ENCODE measurements around the gene EPHB2.

The EPHB2 gene

DNA sequence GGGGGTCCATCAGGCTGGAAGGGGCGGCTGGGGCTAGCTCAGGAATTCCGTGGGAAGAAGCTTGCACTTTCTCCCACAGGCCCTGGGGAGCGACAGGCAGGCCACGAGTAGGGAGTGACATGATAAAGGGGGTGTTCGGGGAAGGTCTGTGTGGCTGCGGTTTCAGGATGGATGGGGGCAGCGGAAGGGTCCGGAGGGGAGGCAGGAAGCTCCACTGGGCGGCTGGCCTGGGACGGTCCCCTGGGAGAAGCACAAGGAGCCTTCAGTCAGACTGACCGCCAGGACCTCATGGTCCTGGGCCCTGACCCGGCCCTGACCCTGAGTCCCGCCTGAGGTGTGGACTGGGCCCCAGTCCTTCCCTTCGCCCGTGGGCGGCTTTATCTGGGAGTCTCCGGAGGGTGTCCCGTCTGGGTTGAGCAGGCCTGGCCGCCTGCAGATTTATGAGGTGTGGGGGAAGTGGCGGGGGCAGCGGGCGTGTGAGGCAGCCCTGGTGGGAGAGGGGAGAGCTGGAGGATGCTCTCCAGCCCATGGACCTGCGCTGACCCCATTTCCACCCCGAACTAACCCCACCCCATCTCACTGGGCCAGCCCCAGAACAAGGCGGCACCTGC, 45.6 kb downstream of the EPHB2 start:
- Mint-ChIP-seq H3K27ac (no peak overlapping the region), H3K4me3 (no peak overlapping the region), H3K9me3 (no peaks in the 10 kb centered on the region), H3K36me3 (ENCODE audit: low read depth) (no peaks in the 10 kb centered on the region), H3K27me3 (ENCODE audit: low read depth) (no peaks in the 10 kb centered on the region), H3K4me1 (ENCODE audit: low read depth) (no peaks in the 10 kb centered on the region)
- no peak for DNase-seq (ENCODE audit: low spot score)

DNA sequence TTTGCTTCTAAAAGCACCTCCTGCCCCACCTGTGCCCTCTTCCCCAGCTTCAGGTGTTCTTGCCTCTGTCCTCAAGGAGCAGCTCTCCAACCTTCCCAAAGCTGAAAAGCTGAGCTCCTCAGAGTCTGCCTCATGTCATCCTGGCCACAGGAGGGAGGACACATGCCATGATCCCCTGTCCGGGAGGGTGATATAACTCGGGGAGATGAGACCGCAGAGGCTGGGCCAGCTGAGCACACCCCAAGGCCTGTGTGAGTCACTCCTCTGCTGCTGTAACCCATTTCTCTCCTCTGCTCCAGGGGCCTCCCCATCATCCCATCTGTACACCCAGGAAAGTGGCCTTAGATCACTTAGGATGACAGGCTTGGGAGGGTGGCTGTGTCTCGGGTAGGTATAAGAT, 49.8 kb downstream of the EPHB2 start:
- Mint-ChIP-seq H3K27me3 (ENCODE audit: low read depth) (no peaks in the 10 kb centered on the region), H3K9me3 (no peaks in the 10 kb centered on the region), H3K4me3 (no peak overlapping the region), H3K36me3 (ENCODE audit: low read depth) (no peaks in the 10 kb centered on the region), H3K27ac (no peak overlapping the region), H3K4me1 (ENCODE audit: low read depth) (no peaks in the 10 kb centered on the region)
- DNase-seq (ENCODE audit: low spot score): no peak

DNA sequence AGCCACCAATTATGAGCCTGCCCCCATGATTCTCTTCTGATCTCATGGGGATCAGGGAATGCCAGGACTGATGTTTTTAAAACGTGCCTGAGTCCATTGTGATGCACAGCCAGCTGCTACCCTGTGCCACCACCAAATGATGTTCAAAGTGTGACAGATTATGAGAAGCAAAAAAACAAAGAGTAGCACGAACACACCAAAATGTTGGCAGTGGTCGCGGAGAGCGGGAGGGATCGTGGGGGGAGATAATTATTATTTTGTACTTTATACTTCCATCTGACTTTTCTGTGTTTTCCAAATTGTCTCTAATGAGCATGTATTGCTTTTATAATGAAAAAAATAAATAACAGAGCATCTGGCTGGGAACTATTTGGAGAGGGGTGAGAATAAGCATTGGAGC, 50.5 kb downstream of the EPHB2 start:
- Mint-ChIP-seq H3K4me1 (ENCODE audit: low read depth) (no peaks in the 10 kb centered on the region), H3K4me3 (no peak overlapping the region), H3K36me3 (ENCODE audit: low read depth) (no peaks in the 10 kb centered on the region), H3K9me3 (no peaks in the 10 kb centered on the region), H3K27me3 (ENCODE audit: low read depth) (no peaks in the 10 kb centered on the region), H3K27ac (no peak overlapping the region)
- DNase-seq (ENCODE audit: low spot score): no peak

DNA sequence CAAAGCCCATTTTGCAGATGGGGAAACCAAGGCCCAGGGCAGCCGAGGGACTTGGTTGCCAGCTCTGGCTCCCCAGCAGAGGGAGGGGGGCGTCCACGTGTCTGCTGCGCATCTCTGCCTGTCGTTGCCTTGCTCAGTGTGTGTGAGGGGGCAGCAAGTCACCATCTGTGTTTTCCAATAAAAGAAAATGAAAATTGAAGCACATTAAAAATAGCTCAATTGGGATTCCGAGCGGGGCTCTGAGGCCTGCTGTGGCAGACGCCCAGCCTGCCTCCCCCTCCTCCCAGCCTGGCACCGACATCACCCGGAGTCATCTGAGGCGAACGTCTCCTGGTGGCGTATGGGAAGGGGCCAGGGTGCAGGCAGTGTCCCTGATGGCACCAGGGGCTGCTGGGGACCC, 51.2 kb downstream of the EPHB2 start:
- no peaks in the 10 kb centered on the region for H3K9me3 Mint-ChIP-seq
- H3K27me3 Mint-ChIP-seq (ENCODE audit: low read depth): no peaks in the 10 kb centered on the region
- no peaks in the 10 kb centered on the region for H3K36me3 Mint-ChIP-seq (ENCODE audit: low read depth)
- H3K27ac Mint-ChIP-seq: no peak overlapping the region
- no peak for DNase-seq (ENCODE audit: low spot score)
- H3K4me1 Mint-ChIP-seq (ENCODE audit: low read depth): no peaks in the 10 kb centered on the region
- no peak overlapping the region for H3K4me3 Mint-ChIP-seq

DNA sequence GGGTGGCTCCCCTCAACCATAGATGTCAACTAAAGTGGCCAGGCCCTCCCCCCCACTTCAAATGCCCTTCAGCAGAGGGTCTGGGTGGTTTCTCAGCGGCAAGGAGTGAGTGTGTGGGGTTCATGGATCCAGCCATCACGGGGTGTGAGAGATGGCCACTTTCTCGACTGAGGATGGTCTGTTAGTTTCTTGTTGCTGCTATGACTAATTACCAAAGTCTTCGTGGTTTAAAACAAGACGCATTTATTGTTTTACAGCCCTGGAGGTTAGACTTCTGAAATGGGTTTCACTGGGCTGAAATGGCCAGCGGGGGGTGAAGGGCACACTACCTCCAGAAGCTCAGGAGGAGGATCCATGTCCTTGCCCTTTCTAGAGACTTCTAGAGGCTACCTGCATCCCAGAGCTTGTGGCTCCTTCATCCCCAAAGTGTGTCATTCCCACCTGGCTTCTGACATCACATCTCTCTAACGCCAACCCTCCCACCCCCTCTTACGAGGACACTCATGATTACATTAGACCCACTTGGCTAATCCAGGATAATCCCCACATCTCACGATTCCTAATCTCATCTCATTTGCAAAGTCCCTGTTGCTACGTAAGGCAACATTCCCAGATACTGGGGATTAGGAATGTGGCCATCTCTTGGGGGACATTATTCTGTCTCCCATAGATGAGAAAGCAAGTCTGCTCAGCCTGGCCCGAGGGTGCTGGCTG, 53.0 kb downstream of the EPHB2 start:
- no peak overlapping the region for H3K27ac Mint-ChIP-seq
- no peaks in the 10 kb centered on the region for H3K36me3 Mint-ChIP-seq (ENCODE audit: low read depth)
- no peaks in the 10 kb centered on the region for H3K4me1 Mint-ChIP-seq (ENCODE audit: low read depth)

DNA sequence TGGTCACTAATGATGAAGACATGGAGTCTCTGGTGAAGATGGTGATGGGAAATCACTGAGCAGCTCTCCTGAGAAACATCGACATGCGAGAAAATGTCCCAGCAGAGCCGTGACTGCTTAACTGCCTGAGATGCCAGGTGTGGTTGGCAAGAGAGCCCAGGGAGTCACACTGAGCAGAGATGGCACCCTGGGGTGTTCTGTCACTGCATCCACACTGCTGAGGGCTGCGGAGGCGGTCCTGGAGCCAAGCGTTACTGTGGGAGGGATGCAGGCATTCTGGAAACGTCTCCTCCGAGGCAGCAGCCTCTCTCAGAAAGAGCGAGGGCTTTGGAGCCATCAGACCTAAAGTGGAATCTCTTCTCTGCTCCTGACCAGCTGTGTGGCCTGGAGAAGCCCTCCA, 57.2 kb downstream of the EPHB2 start:
- no peaks in the 10 kb centered on the region for H3K4me1 Mint-ChIP-seq (ENCODE audit: low read depth)
- H3K36me3 Mint-ChIP-seq (ENCODE audit: low read depth): no peaks in the 10 kb centered on the region
- DNase-seq (ENCODE audit: low spot score): no peak
- no peaks in the 10 kb centered on the region for H3K27me3 Mint-ChIP-seq (ENCODE audit: low read depth)
- no peak overlapping the region for H3K4me3 Mint-ChIP-seq
- H3K9me3 Mint-ChIP-seq: no peaks in the 10 kb centered on the region
- H3K27ac Mint-ChIP-seq: no peak overlapping the region

More for the DNA sequence above, 53.0 kb downstream of the EPHB2 start:
- Mint-ChIP-seq H3K9me3 (no peaks in the 10 kb centered on the region), H3K27me3 (ENCODE audit: low read depth) (no peaks in the 10 kb centered on the region), H3K4me3 (no peak overlapping the region)
- no peak for DNase-seq (ENCODE audit: low spot score)

DNA sequence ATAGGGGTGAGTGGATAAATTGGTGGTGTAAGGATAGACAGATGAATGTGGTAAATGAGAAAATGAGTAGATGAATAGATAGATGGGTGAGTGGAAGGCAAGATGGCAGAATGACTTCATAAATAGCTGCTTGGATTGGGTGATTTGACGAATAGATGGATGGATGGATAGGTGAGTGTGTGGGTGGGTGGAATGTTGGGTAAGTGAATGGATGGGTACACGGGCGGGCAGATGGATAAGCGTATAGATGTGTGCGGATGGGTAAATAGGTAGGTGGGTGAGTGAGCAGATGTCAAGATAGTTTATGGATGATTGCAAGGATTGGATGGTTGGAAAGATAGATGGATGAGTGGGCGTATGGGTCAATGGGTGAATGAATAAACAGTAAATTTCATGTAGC, 59.3 kb downstream of the EPHB2 start:
- Mint-ChIP-seq H3K4me3 (no peak overlapping the region), H3K36me3 (ENCODE audit: low read depth) (no peaks in the 10 kb centered on the region), H3K27ac (no peak overlapping the region), H3K27me3 (ENCODE audit: low read depth) (no peaks in the 10 kb centered on the region), H3K4me1 (ENCODE audit: low read depth) (no peaks in the 10 kb centered on the region), H3K9me3 (no peaks in the 10 kb centered on the region)
- no peak for DNase-seq (ENCODE audit: low spot score)

DNA sequence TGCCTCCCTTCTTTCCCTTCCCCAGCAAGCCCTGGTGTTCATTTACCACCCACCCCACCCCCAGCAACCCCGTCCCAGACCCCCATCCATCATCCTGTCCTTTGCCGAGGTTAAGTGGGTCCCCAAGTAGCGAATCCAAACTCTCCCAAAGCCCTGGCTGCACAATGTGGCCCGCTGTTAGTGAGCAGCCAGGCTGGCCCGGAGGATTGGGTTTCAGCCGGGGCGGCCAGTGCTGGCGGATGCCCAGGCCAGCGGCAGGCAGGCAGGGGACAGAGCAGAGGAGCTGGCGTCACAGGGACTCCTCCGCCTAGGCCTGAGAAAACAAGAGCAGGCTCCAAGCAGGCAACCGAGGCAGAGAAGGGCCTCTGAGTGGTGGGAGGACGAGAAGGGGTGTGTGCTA, 61.4 kb downstream of the EPHB2 start:
- no peak overlapping the region for H3K27ac Mint-ChIP-seq
- no peak overlapping the region for H3K4me3 Mint-ChIP-seq
- no peaks in the 10 kb centered on the region for H3K4me1 Mint-ChIP-seq (ENCODE audit: low read depth)
- DNase-seq (ENCODE audit: low spot score): no peak
- H3K36me3 Mint-ChIP-seq (ENCODE audit: low read depth): no peaks in the 10 kb centered on the region
- peaks cover 9% of the 10 kb centered on the region for H3K27me3 Mint-ChIP-seq (ENCODE audit: low read depth)
- no peaks in the 10 kb centered on the region for H3K9me3 Mint-ChIP-seq

DNA sequence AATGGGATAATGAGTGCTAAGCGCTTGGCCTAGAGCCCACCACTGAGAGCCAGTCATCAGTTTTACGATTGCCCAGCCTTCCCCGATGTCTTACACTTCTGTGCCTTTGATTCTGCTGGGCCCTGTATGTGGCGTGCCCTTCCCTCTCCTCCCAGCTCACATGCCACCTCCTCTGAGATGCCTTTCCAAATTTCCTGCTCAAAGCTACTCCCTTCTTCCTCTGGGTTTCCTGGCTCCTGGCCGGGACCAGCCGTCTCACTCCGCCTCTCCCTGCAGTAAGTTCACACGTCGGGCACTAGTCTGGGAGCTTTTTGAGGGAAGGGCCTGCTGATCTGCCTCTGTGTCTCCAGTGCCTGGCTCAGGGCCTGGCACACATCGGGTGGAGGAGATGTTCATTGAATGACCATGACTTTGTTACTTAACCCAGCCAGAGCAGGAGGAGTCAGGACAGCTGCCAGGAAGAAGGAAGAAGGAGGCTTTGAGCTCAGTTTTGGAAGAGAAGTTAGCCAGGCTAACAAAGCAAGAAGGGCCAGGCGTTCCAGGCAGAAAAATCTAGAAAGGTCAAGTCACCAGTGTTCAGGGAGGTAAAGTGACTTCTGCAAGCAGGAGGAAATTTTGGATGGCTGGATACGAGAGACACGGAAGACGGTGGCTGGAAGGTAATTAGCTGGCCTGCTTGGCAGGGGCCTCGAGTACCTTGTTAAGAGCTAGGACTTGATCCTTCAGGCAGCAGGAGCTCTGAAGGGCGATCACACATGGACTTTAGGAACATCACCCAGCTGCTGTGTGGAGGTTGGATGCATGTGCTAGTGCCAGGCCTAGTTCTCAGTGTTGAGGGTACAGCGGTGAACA, 63.6 kb downstream of the EPHB2 start:
- H3K4me1 Mint-ChIP-seq (ENCODE audit: low read depth): no peaks in the 10 kb centered on the region
- no peak for DNase-seq (ENCODE audit: low spot score)
- no peak overlapping the region for H3K27ac Mint-ChIP-seq
- H3K9me3 Mint-ChIP-seq: no peaks in the 10 kb centered on the region
- no peak overlapping the region for H3K4me3 Mint-ChIP-seq
- peaks cover 12% of the 10 kb centered on the region for H3K27me3 Mint-ChIP-seq (ENCODE audit: low read depth)
- H3K36me3 Mint-ChIP-seq (ENCODE audit: low read depth): no peaks in the 10 kb centered on the region

DNA sequence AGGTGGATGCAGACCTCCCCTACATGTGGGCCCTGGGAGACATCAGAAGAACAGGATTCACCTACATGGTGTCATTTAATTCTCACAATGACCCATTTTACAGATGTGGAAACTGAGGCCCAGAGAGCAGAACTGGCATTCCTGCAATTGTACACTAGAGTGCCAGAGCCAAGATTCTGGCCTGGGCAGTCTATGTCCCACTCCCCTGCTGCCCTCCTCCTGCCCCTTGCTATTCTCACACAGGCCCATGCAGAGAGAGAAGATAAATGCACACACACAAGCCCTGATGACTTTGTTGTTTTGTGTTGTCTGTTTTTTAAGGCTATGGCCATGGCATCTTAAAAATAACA, 64.2 kb downstream of the EPHB2 start:
- no peak overlapping the region for H3K27ac Mint-ChIP-seq
- peaks cover 12% of the 10 kb centered on the region for H3K27me3 Mint-ChIP-seq (ENCODE audit: low read depth)
- no peaks in the 10 kb centered on the region for H3K9me3 Mint-ChIP-seq
- no peak for DNase-seq (ENCODE audit: low spot score)
- H3K4me1 Mint-ChIP-seq (ENCODE audit: low read depth): no peaks in the 10 kb centered on the region
- no peak overlapping the region for H3K4me3 Mint-ChIP-seq
- no peaks in the 10 kb centered on the region for H3K36me3 Mint-ChIP-seq (ENCODE audit: low read depth)

DNA sequence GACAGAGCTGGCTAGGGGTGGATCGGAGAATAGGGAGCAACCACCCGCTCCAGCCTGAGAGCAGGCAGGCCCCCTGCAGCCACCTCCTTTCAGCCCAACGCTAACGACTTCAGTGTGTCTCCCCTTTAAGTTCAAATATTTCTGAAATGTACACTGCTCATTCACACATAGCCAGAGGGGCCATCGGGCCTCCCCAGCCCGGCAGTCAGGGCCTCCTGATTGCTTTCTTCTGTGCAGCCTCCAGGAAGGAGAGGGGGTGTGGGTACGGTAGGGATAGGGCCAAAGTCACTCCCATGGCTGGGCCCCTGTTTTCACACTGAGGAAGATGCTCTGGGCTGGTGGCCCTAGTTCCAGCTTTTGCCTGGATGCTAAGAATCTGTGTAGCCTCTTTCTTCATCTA, 64.8 kb downstream of the EPHB2 start:
- Mint-ChIP-seq H3K27ac (no peak overlapping the region), H3K36me3 (ENCODE audit: low read depth) (no peaks in the 10 kb centered on the region), H3K4me1 (ENCODE audit: low read depth) (no peaks in the 10 kb centered on the region), H3K9me3 (no peaks in the 10 kb centered on the region), H3K27me3 (ENCODE audit: low read depth) (peaks cover 12% of the 10 kb centered on the region), H3K4me3 (no peak overlapping the region)
- DNase-seq (ENCODE audit: low spot score): no peak

DNA sequence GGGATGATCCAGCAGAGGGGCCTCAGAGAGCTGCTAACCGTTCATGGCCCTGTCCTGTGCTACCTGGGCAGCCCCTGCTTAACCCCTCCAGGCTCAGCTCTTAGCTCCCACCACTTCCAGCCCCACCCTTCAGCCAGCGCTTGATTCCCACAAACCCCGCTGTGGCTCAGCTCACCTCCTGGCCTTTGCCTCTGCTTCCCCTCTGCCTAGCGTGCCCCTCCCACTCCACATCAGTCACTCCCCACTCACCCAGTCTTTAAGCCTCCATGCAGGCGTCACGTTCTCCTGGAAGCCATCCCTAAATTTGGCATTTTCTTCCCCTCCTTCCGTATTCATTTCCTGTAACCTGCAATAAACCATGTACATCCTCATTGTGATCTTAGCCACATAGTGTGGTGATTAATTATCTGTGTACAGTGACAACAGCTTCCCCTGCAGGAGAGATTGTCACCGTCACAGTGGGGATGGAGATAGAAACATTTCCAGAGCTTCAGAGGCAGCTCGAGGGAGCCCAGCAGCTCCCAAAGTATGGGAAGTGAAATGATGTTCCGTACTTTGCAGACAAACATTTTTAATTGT, 65.5 kb downstream of the EPHB2 start:
- Mint-ChIP-seq H3K36me3 (ENCODE audit: low read depth) (no peaks in the 10 kb centered on the region), H3K4me3 (no peak overlapping the region), H3K27ac (no peak overlapping the region), H3K27me3 (ENCODE audit: low read depth) (peaks cover 12% of the 10 kb centered on the region), H3K9me3 (no peaks in the 10 kb centered on the region), H3K4me1 (ENCODE audit: low read depth) (no peaks in the 10 kb centered on the region)
- no peak for DNase-seq (ENCODE audit: low spot score)

DNA sequence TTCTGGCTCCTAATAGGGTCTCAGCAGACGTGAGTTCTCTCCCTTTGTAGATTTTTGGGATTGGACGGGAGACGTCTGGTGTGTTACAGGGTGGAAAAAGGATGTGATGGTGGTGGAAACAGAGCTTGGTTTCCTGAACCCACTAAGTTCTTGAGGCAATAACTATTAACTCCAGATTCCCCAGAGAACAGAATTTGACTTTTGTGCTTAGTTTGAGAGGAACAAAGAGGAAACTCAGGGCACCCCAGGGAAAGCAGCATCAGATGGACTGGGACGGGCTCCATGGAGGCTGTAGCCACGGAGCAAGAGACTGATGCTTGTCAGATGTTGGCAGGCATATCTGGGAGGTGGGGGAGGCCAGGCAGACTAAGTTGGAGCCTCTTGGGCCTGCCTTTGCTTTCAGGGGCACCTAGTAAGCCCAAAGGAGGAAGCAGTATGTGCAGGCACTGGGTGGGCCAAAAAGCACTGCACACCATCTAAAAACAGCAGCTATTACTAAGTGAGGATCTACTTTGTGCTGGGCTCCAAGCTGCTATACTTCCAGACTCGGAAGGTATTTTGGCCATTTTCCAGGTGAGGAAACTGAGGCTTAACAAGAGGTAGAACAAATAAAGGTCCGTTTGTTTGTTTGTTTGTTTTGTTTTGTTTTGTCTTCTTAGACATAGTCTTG, 66.9 kb downstream of the EPHB2 start:
- no peak overlapping the region for H3K27ac Mint-ChIP-seq
- H3K27me3 Mint-ChIP-seq (ENCODE audit: low read depth): peaks cover 12% of the 10 kb centered on the region

DNA sequence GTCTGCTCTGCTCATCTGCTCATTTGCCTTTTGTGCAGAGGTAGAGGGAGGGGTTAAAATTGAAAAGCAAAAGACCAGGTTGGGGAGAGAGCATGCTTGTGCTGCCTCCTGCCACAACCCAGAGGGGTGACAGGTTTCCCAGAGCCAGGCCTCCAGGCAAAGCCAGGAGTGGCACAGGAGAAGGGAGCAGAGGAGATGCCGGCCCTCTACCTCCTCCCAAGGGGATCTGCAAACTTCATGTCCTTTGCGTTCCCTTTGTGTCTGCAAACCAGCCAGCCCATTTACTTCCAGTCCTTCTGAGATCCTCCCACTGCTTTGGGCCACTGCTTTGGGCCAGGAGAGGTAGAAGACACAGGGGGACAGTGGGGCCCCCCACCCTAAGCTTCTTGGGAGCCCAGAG, 67.8 kb downstream of the EPHB2 start:
- Mint-ChIP-seq H3K27me3 (ENCODE audit: low read depth) (peaks cover 12% of the 10 kb centered on the region), H3K36me3 (ENCODE audit: low read depth) (no peaks in the 10 kb centered on the region), H3K9me3 (no peaks in the 10 kb centered on the region), H3K27ac (no peak overlapping the region), H3K4me1 (ENCODE audit: low read depth) (no peaks in the 10 kb centered on the region), H3K4me3 (no peak overlapping the region)
- no peak for DNase-seq (ENCODE audit: low spot score)

More for the DNA sequence above, 66.9 kb downstream of the EPHB2 start:
- Mint-ChIP-seq H3K4me1 (ENCODE audit: low read depth) (no peaks in the 10 kb centered on the region), H3K9me3 (no peaks in the 10 kb centered on the region), H3K36me3 (ENCODE audit: low read depth) (no peaks in the 10 kb centered on the region), H3K4me3 (no peak overlapping the region)
- no peak for DNase-seq (ENCODE audit: low spot score)

Data from T-helper 2 cell treated with Interferon-gamma antibody and Interleukin-4, amounts not matched to agents 5 μg/mL and 100 μg/mL, for 36 hours (primary cell).